GM21515 (cell line): ENCODE data around the gene EPS8L2.
"Not testable (repeated sequence)": the region's sequence is repeated elsewhere in the genome, so short reads cannot be mapped to it uniquely, and the experiment has no call there.

ENCODE experiments used
- ATAC-seq: cut with Tn5 transposase; IDR thresholded peaks from one replicate; pipeline ENCODE4 v1.9.1; 2021; ENCODE audit not compliant: unreplicated experiment

Gene EPS8L2

GRCh38 chr11:724049-724777, 18.2 kb downstream of the EPS8L2 start:
- ATAC-seq: no peak

- no peak for ATAC-seq
Measured at GRCh38 chr11:724778-725386, 18.9 kb downstream of the EPS8L2 start.

GRCh38 chr11:725624-726202, 19.7 kb downstream of the EPS8L2 start:
- ATAC-seq: no peak

GRCh38 chr11:726278-727220, 20.5 kb downstream of the EPS8L2 start:
- ATAC-seq: no peak

- ATAC-seq: no peak
Measured at GRCh38 chr11:727281-727701, 21.3 kb downstream of the EPS8L2 start.

GRCh38 chr11:727859-728748, 22.1 kb downstream of the EPS8L2 start:
- no peak for ATAC-seq

- no peak for ATAC-seq
Measured at GRCh38 chr11:728901-729491, 23.0 kb downstream of the EPS8L2 start.

GRCh38 chr11:729492-730074, 23.6 kb downstream of the EPS8L2 start:
- no peak for ATAC-seq

- no peak for ATAC-seq
Measured at GRCh38 chr11:733072-733471, 27.0 kb downstream of the EPS8L2 start.

GRCh38 chr11:734541-734940, 28.5 kb downstream of the EPS8L2 start:
- ATAC-seq: not testable (repeated sequence)

GRCh38 chr11:737366-737765, 31.3 kb downstream of the EPS8L2 start:
- ATAC-seq: no peak

- not testable (repeated sequence) for ATAC-seq
Measured at GRCh38 chr11:737899-738298, 31.9 kb downstream of the EPS8L2 start.

- ATAC-seq: no peak
Measured at GRCh38 chr11:742156-742546, 36.1 kb downstream of the EPS8L2 start.

- no peak for ATAC-seq
Measured at GRCh38 chr11:742571-743201, 36.7 kb downstream of the EPS8L2 start.

GRCh38 chr11:745428-745827, 39.4 kb downstream of the EPS8L2 start:
- no peak for ATAC-seq

GRCh38 chr11:746289-747157, 40.5 kb downstream of the EPS8L2 start:
- ATAC-seq: no peak

- peak; percentile 91 for ATAC-seq
Measured at GRCh38 chr11:747158-748006, 41.4 kb downstream of the EPS8L2 start, which contains the start of gene TALDO1. Gene TALDO1 (plus strand): TSS chr11:747464. CDS start chr11:747482, 18 bp downstream.
